Smooth muscle cell (in vitro differentiated cells): Measurements from ENCODE around the gene APOBEC2. TPM values are rescaled to one million over a fixed set of nuclear protein-coding genes. Genes with fewer than 3 reads are reported as not detected.

Experiments used
- DNase-seq: peaks from one replicate; lab custom pipeline; 2025; ENCODE audit not compliant: unreplicated experiment; lab: John Stamatoyannopoulos, UW
- H2AFZ ChIP-seq: fragments of 200-600 bp; sonication (generic); 2 replicates; pipeline ENCODE4 v1.6.0; 2016; ENCODE audit warnings: antibody characterized with exemption, low read depth, mild to moderate bottlenecking
- H3F3A ChIP-seq: fragments of 200-600 bp; sonication (generic); 2 replicates; pipeline ENCODE4 v1.6.0; 2017; ENCODE audit warnings: antibody characterized with exemption, low read depth
- H3K27ac ChIP-seq: fragments of 200-600 bp; sonication (generic); 2 replicates; pipeline ENCODE4 v1.5.1; 2016; ENCODE audit warnings: low read depth, mild to moderate bottlenecking
- H3K27me3 ChIP-seq: fragments of 200-600 bp; sonication (generic); 2 replicates; pipeline ENCODE4 v1.6.1; 2016; ENCODE audit warnings: low read depth, mild to moderate bottlenecking
- H3K36me3 ChIP-seq: fragments of 200-600 bp; sonication (generic); 2 replicates; pipeline ENCODE4 v1.5.1; 2016; ENCODE audit warnings: low read depth
- H3K4me1 ChIP-seq: fragments of 200-600 bp; sonication (generic); 2 replicates; pipeline ENCODE4 v1.5.1; 2016; ENCODE audit warnings: low read depth
- H3K4me2 ChIP-seq: fragments of 200-600 bp; sonication (generic); 2 replicates; pipeline ENCODE4 v1.6.0; 2016; ENCODE audit warnings: mild to moderate bottlenecking
- H3K4me3 ChIP-seq: fragments of 200-600 bp; sonication (generic); 2 replicates; pipeline ENCODE4 v1.5.1; 2016; ENCODE audit warnings: mild to moderate bottlenecking
- H3K79me2 ChIP-seq: fragments of 200-600 bp; sonication (generic); 2 replicates; pipeline ENCODE4 v1.6.0; 2016; ENCODE audit warnings: low read depth, mild to moderate bottlenecking
- H3K9ac ChIP-seq: fragments of 200-600 bp; sonication (generic); 2 replicates; pipeline ENCODE4 v1.6.0; 2016; ENCODE audit warnings: low read depth
- H3K9me3 ChIP-seq: fragments of 200-600 bp; sonication (generic); replicated peaks from 2 replicates; pipeline ENCODE4 v1.5.1; 2016; ENCODE audit warnings: low read depth
- H4K20me1 ChIP-seq: fragments of 200-600 bp; sonication (generic); 2 replicates; pipeline ENCODE4 v1.6.0; 2016; ENCODE audit warnings: low read depth
- CTCF ChIP-seq: fragments of 200-600 bp; sonication (generic); IDR thresholded peaks from 2 replicates; pipeline ENCODE4 v1.5.1; 2017; ENCODE audit warnings: borderline replicate concordance, mild to moderate bottlenecking, antibody characterized with exemption; ENCODE audit not compliant: insufficient read depth, poor library complexity, severe bottlenecking
- WGBS: methylation state at CpG from one replicate; pipeline ENCODE4 v1.1.7; 2016; ENCODE audit warnings: low lambda C conversion rate; 5-methylcytosine and 5-hydroxymethylcytosine counted together
- polyA plus RNA-seq: library from polyadenylated mRNA; unstranded; fragments of >200 nt; fragmentation: Nextera tagmentation; extraction: Ambion mirVana; gene quantifications from 2 replicates; pipeline ENCODE4 v1.2.1, GENCODE V29; 2016
- total RNA-seq: library from RNA; depleted of rRNA; stranded (reverse); fragments of >200 nt; gene quantifications from 2 replicates; pipeline ENCODE4 v1.2.3, GENCODE V29; 2014

APOBEC2 gene
- total and polyA plus RNA-seq, 2 experiments from 2014 or later, result 1.2 TPM; not detected in 1

- Histone ChIP-seq H3F3A (peaks cover 10% of the 10 kb centered on the region), H3K9me3 (no peaks in the 10 kb centered on the region), H3K27ac (peak overlapping the region; percentile 5), H3K27me3 (no peaks in the 10 kb centered on the region), H3K36me3 (peaks cover 66% of the 10 kb centered on the region), H3K4me3 (no peak overlapping the region), H3K4me1 (no peaks in the 10 kb centered on the region), H2AFZ (no peak overlapping the region), H3K4me2 (no peak overlapping the region), H4K20me1 (peaks cover 83% of the 10 kb centered on the region), H3K79me2 (peaks cover 4% of the 10 kb centered on the region), H3K9ac (no peak overlapping the region)
- no peak for TF ChIP-seq CTCF
- WGBS, result 95% methylated on average over 3 of the region's 3 CpGs
- DNase-seq, result no peak
Observed at GRCh38 chr6:41098366-41098765, 45.4 kb downstream of the APOBEC2 start.

GRCh38 chr6:41100871-41101287, 47.9 kb downstream of the APOBEC2 start:
- Histone ChIP-seq H4K20me1 (peaks cover 59% of the 10 kb centered on the region), H3K79me2 (peaks cover 4% of the 10 kb centered on the region), H3K4me2 (no peak overlapping the region), H3K9me3 (no peaks in the 10 kb centered on the region), H3F3A (peaks cover 3% of the 10 kb centered on the region), H3K27ac (no peak overlapping the region), H3K36me3 (peaks cover 42% of the 10 kb centered on the region), H3K9ac (no peak overlapping the region), H3K4me1 (no peaks in the 10 kb centered on the region), H2AFZ (no peak overlapping the region), H3K4me3 (no peak overlapping the region), H3K27me3 (no peaks in the 10 kb centered on the region)
- DNase-seq, result no peak
- TF ChIP-seq CTCF, result no peak
- WGBS, result 92% methylated on average over 32 of the region's 42 CpGs

GRCh38 chr6:41103847-41104246, 50.8 kb downstream of the APOBEC2 start:
- Histone ChIP-seq H3K4me3 (no peak overlapping the region), H3K4me2 (no peak overlapping the region), H3K36me3 (peaks cover 14% of the 10 kb centered on the region), H3K9me3 (no peaks in the 10 kb centered on the region), H3K4me1 (no peaks in the 10 kb centered on the region), H3F3A (no peaks in the 10 kb centered on the region), H3K27ac (no peak overlapping the region), H3K79me2 (peaks cover 3% of the 10 kb centered on the region), H4K20me1 (peaks cover 30% of the 10 kb centered on the region), H2AFZ (no peak overlapping the region), H3K27me3 (no peaks in the 10 kb centered on the region), H3K9ac (no peak overlapping the region)
- DNase-seq, result no peak
- WGBS, result 95% methylated on average over 3 of the region's 3 CpGs
- no peak for TF ChIP-seq CTCF

GRCh38 chr6:41111017-41111416, 58.0 kb downstream of the APOBEC2 start:
- H3K4me1 ChIP-seq, result no peaks in the 10 kb centered on the region
- H3K27me3 ChIP-seq, result no peaks in the 10 kb centered on the region
- no peak overlapping the region for H2AFZ ChIP-seq
- no peak for DNase-seq
- H3F3A ChIP-seq, result no peaks in the 10 kb centered on the region
- no peaks in the 10 kb centered on the region for H3K36me3 ChIP-seq
- H3K27ac ChIP-seq, result no peak overlapping the region
- H3K79me2 ChIP-seq, result no peaks in the 10 kb centered on the region
- 65% methylated on average over 3 of the region's 3 CpGs for whole genome bisulfite sequencing
- no peak overlapping the region for H3K9ac ChIP-seq
- TF ChIP-seq CTCF, result no peak
- no peaks in the 10 kb centered on the region for H4K20me1 ChIP-seq
- no peak overlapping the region for H3K4me2 ChIP-seq
- H3K4me3 ChIP-seq, result no peak overlapping the region
- H3K9me3 ChIP-seq, result no peaks in the 10 kb centered on the region
